HepG2 (cell line): ENCODE results near the gene ME2. TPM values are rescaled to one million over a fixed set of nuclear protein-coding genes. Genes with fewer than 3 reads are reported as not detected.

Source experiments
- ATAC-seq: fragments of 200-7000 bp; cut with Tn5 transposase; 3 replicates; pipeline ENCODE4 v1.9.1; 2020; ENCODE audit warnings: mild to moderate bottlenecking, moderate library complexity
- BruUV-seq: library from RNA; stranded (reverse); fragments of 400-500 nt; replicated peaks from 2 replicates; lab custom pipeline; 2021; lab: Mats Ljungman, UMichigan
- CTCF ChIA-PET: fragments of 300-600 bp; formaldehyde crosslinking; extraction: SDS; loops from one replicate; lab custom pipeline; 2021; ENCODE audit warnings: low total read pairs, inconsistent platforms, low intra/inter-chr PET ratio; lab: Yijun Ruan, JAX
- POLR2A ChIA-PET: fragments of 350-600 bp; sonication (Branson Sonifier 250); formaldehyde crosslinking; loops from one replicate; lab custom pipeline; 2020; ENCODE audit warnings: antibody characterized with exemption, inconsistent platforms; lab: Yijun Ruan, JAX
- DNase-seq: peaks from one replicate; pipeline ENCODE4 v3.0.0-alpha.2; 2015; ENCODE audit warnings: low spot score
- FAIRE-seq: peaks from 3 replicates; lab custom pipeline; 2011; peaks lifted over from hg19 to GRCh38; lab: Jason Lieb, UNC
- H2AFZ ChIP-seq: one replicate; pipeline ENCODE4 v1.6.1; 2011; ENCODE audit warnings: low read length, inconsistent platforms
- H3K27ac ChIP-seq: fragments of 300-600 bp; 3 replicates; pipeline ENCODE4 v1.8.0; 2011; ENCODE audit warnings: mixed run types, mild to moderate bottlenecking, mixed read lengths, low read length, inconsistent platforms; ENCODE audit not compliant: insufficient read depth; ENCODE audit errors: extremely low read length
- H3K27me3 ChIP-seq, 2 experiments: fragments of 200-600 bp in 1 of 2; 2 replicates in 1 of 2; 3 replicates in 1 of 2; pipeline versions ENCODE4 v1.6.0 to v1.8.0; 2011; ENCODE audit warnings: low read length in 2 of 2, mild to moderate bottlenecking in 2 of 2, moderate library complexity in 2 of 2, inconsistent platforms in 1 of 2; ENCODE audit not compliant: insufficient read depth in 2 of 2, control insufficient read depth in 1 of 2
- H3K36me3 ChIP-seq, 2 experiments: fragments of 200-600 bp in 1 of 2; replicated peaks in 1 of 2; 2 replicates in 1 of 2; 3 replicates in 1 of 2; pipeline versions ENCODE4 v1.5.1 to v1.8.0; 2011; ENCODE audit warnings: low read length in 2 of 2, inconsistent platforms in 1 of 2; ENCODE audit not compliant: insufficient read depth in 2 of 2, control insufficient read depth in 1 of 2
- H3K4me1 ChIP-seq: 2 replicates; pipeline ENCODE4 v1.5.1; 2012; ENCODE audit warnings: low read length, inconsistent platforms; ENCODE audit not compliant: insufficient read depth
- H3K4me2 ChIP-seq: 2 replicates; pipeline ENCODE4 v1.6.0; 2011; ENCODE audit warnings: low read depth, low read length, inconsistent platforms
- H3K4me3 ChIP-seq, 3 experiments: fragments of 200-600 bp in 1 of 3; sonication (generic), shearing (Covaris generic) in 1 of 3; replicated peaks in 1 of 3; 2 replicates each; pipeline ENCODE4 v1.5.1; 2011 to 2016; ENCODE audit warnings: low read length in 3 of 3, inconsistent platforms in 2 of 3, low read depth in 2 of 3, mild to moderate bottlenecking in 2 of 3, control low read depth in 1 of 3, mixed read lengths in 1 of 3; ENCODE audit not compliant: insufficient read depth in 1 of 3
- H3K79me2 ChIP-seq: one replicate; pipeline ENCODE4 v1.6.1; 2011; ENCODE audit warnings: low read length, inconsistent platforms; ENCODE audit not compliant: insufficient read depth
- H3K9ac ChIP-seq: 2 replicates; pipeline ENCODE4 v1.6.0; 2011; ENCODE audit warnings: mild to moderate bottlenecking, low read depth, low read length, inconsistent platforms; ENCODE audit not compliant: insufficient read depth
- H3K9me3 ChIP-seq: 2 replicates; pipeline ENCODE4 v1.5.1; 2012; ENCODE audit warnings: mild to moderate bottlenecking, low read length
- H4K20me1 ChIP-seq: 2 replicates; pipeline ENCODE4 v1.6.0; 2011; ENCODE audit warnings: inconsistent platforms, mild to moderate bottlenecking, low read length, moderate library complexity; ENCODE audit not compliant: insufficient read depth
- BCL6 ChIP-seq: IDR thresholded peaks from 2 replicates; pipeline ENCODE4 v1.6.1; 2016; ENCODE audit warnings: missing genetic modification reagents, missing compliant biosample characterization
- DNMT3B ChIP-seq: conservative IDR thresholded peaks from 2 replicates; pipeline ENCODE4 v1.6.1; 2016; ENCODE audit warnings: missing biosample characterization, control low read depth
- FIP1L1 ChIP-seq: fragments of 200-400 bp; formaldehyde crosslinking; IDR thresholded peaks from 2 replicates; pipeline ENCODE4 v1.6.1; 2018; ENCODE audit warnings: low read depth, mild to moderate bottlenecking, low read length, moderate library complexity, borderline replicate concordance; ENCODE audit not compliant: insufficient read depth
- HES4 ChIP-seq: sonication (generic); formaldehyde crosslinking; IDR thresholded peaks from 2 replicates; pipeline ENCODE4 v1.9.0; 2021; ENCODE audit warnings: mild to moderate bottlenecking, missing genetic modification reagents, borderline replicate concordance
- SALL1 ChIP-seq: sonication (generic); formaldehyde crosslinking; IDR thresholded peaks from 2 replicates; pipeline ENCODE4 v1.8.0; 2022; ENCODE audit warnings: mild to moderate bottlenecking, missing genetic modification reagents
- SETDB1 ChIP-seq: sonication (generic); formaldehyde crosslinking; IDR thresholded peaks from 2 replicates; pipeline ENCODE4 v1.5.1; 2020; ENCODE audit warnings: missing genetic modification reagents, mild to moderate bottlenecking, borderline replicate concordance
- SMC3 ChIP-seq: IDR thresholded peaks from 2 replicates; pipeline ENCODE4 v1.6.1; 2011; ENCODE audit warnings: low read length, improper control_type of control experiment
- SOX6 ChIP-seq, 2 experiments: fragments of 450-650 bp in 1 of 2; sonication (generic) in 1 of 2; formaldehyde crosslinking in 1 of 2; IDR thresholded peaks; 2 replicates each; pipeline versions ENCODE4 v1.4.0 to v1.6.1; 2017 to 2020; ENCODE audit warnings: antibody characterized with exemption in 1 of 2, mild to moderate bottlenecking in 1 of 2, missing genetic modification reagents in 1 of 2
- SP5 ChIP-seq: IDR thresholded peaks from 2 replicates; pipeline ENCODE4 v1.6.1; 2016; ENCODE audit warnings: low read depth, borderline replicate concordance
- TAF1 ChIP-seq: sonication (generic); formaldehyde crosslinking; IDR thresholded peaks from 2 replicates; pipeline ENCODE4 v1.4.0; 2020; ENCODE audit warnings: missing genetic modification reagents
- TCF7L2 ChIP-seq: IDR thresholded peaks from 2 replicates; pipeline ENCODE4 v1.6.1; 2011; ENCODE audit warnings: mild to moderate bottlenecking, low read depth, low read length, moderate library complexity
- TEAD2 ChIP-seq: sonication (generic); formaldehyde crosslinking; IDR thresholded peaks from 2 replicates; pipeline ENCODE4 v1.9.0; 2021; ENCODE audit warnings: missing genetic modification reagents
- YEATS4 ChIP-seq: sonication (generic); formaldehyde crosslinking; IDR thresholded peaks from 2 replicates; pipeline ENCODE4 v1.4.0; 2020; ENCODE audit warnings: missing genetic modification reagents, borderline replicate concordance
- ZNF235 ChIP-seq: sonication (generic); formaldehyde crosslinking; IDR thresholded peaks from 2 replicates; pipeline ENCODE4 v1.8.1; 2023; ENCODE audit warnings: mild to moderate bottlenecking, missing genetic modification reagents, borderline replicate concordance
- ZNF33A ChIP-seq: sonication (generic); formaldehyde crosslinking; IDR thresholded peaks from 2 replicates; pipeline ENCODE4 v1.5.1; 2020; ENCODE audit warnings: missing genetic modification reagents, mild to moderate bottlenecking, moderate library complexity, borderline replicate concordance
- ZNF550 ChIP-seq: sonication (generic); formaldehyde crosslinking; IDR thresholded peaks from 2 replicates; pipeline ENCODE4 v1.4.0; 2020; ENCODE audit warnings: mild to moderate bottlenecking, missing genetic modification reagents, borderline replicate concordance
- ZNF678 ChIP-seq: sonication (generic); formaldehyde crosslinking; IDR thresholded peaks from 2 replicates; pipeline ENCODE4 v1.4.0; 2020; ENCODE audit warnings: mild to moderate bottlenecking, missing genetic modification reagents
- WGBS: methylation state at CpG from one replicate; pipeline ENCODE4 v1.1.6; 2017; ENCODE audit warnings: low lambda C conversion rate; 5-methylcytosine and 5-hydroxymethylcytosine counted together
- in situ Hi-C: cut with HindIII; loops from 2 replicates; pipeline ENCODE4 v1.10.0; 2017; ENCODE audit warnings: low pct_unique_long_range_greater_than_20kb; ENCODE audit not compliant: extremely low pct_ligation_motif_present
- intact Hi-C: fragments of 100-400 bp; cut with micrococcal nuclease; formaldehyde crosslinking; loops from one replicate; pipeline ENCODE4 v1.10.0; 2022; ENCODE audit not compliant: unreplicated experiment
- polyA plus RNA-seq, 8 experiments: library from polyadenylated mRNA; depleted of rRNA in 3 of 8; stranded (reverse) in 7 of 8; unstranded in 1 of 8; fragments of >200 nt; fragmentation: Illumina TruSeq in 4 of 8; extraction: Trizol in 4 of 8; gene quantifications; 2 replicates each; pipeline versions ENCODE4 v1.2.1 to v1.2.3, GENCODE V29; 2011 to 2016; ENCODE audit warnings: low read depth in 4 of 8, missing spikeins in 1 of 8, mixed read lengths in 1 of 8; ENCODE audit not compliant: insufficient read depth in 1 of 8
- total RNA-seq, 5 experiments: library from RNA; depleted of rRNA; stranded (reverse); fragments of >200 nt; fragmentation: Illumina TruSeq; extraction: Trizol; gene quantifications; 2 replicates each; pipeline ENCODE4 v1.2.3, GENCODE V29; 2016; ENCODE audit warnings: low read depth in 1 of 5
- TF ChIP-seq, protein P1 (sequence below): sonication (generic); formaldehyde crosslinking; IDR thresholded peaks from 2 replicates; pipeline ENCODE4 v1.4.0; 2020; ENCODE audit warnings: mild to moderate bottlenecking, missing genetic modification reagents
- TF ChIP-seq, protein P2 (sequence below): sonication (generic); formaldehyde crosslinking; IDR thresholded peaks from 2 replicates; pipeline ENCODE4 v1.8.1; 2023; ENCODE audit warnings: mild to moderate bottlenecking, moderate library complexity, missing genetic modification reagents
- TF ChIP-seq, protein P3 (sequence below): sonication (generic); formaldehyde crosslinking; IDR thresholded peaks from 2 replicates; pipeline ENCODE4 v1.4.0; 2020; ENCODE audit warnings: missing genetic modification reagents

The ME2 gene
- total and polyA plus RNA-seq, 2 of the 13 experiments (the other 11 are each of a cell fraction or from before 2014, with no cell fraction given): 17.3 to 20.6 TPM

DNA sequence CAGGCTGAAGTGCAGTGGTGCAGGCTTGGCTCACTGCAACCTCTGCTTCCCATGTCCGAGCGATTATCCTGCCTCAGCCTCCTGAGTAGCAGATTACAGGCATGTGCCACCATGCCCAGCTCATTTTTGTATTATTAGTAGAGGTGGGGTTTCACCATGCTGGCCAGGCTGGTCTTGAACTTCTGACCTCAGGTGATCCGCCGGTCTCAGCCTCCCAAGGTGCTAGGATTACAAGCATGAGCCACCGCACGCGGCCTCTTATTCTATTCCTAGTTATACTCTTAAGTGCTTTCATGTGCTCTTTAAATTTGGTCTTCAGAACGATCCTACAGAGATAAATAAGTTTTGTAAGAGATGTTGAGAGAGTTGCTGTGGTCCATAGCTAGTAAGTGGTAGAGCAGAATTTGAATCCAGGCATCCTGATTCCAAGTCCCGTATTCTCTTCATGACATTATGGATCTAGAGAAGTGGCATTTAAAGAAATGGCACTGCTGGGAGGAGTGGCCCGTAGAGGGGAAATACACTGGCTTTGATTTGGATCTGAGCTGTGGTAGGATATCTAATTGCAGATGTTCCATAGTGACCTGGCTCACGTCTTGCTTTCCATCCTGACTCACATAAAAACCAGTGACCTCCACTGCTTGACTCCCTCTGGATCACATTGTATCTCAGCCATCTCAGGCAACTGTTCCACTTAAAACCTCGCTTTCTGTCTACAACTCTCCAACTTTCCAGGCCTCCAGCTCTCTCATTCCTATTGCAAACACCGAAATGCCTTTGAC, 22.8 kb upstream of the ME2 start:
- H3K9ac ChIP-seq: no peak overlapping the region
- FAIRE-seq (no peak), ATAC-seq (no peak), DNase-seq (no peak)
- BruUV-seq: no TSS peak
- H3K4me1 ChIP-seq: peaks cover 30% of the 10 kb centered on the region
- 78% methylated on average over 13 of the region's 13 CpGs for WGBS
- no peak overlapping the region for H3K27ac ChIP-seq
- TF ChIP-seq SOX6 (IDR thresholded peaks at IDR 0.05) (no peak), SOX6 (CRISPR knock-in tag; IDR thresholded peaks at IDR 0.05) (no peak), TAF1 (CRISPR knock-in tag) (no peak), SMC3 (no peak), ZNF235 (no peak), ZNF550 (CRISPR knock-in tag) (no peak), TEAD2 (no peak), DNMT3B (no peak), ZNF33A (CRISPR knock-in tag) (no peak), HES4 (CRISPR knock-in tag) (no peak), FIP1L1 (no peak), SP5 (CRISPR knock-in tag) (no peak), YEATS4 (no peak), BCL6 (CRISPR knock-in tag) (no peak), TCF7L2 (no peak), SETDB1 (CRISPR knock-in tag) (no peak), SALL1 (CRISPR knock-in tag) (no peak), ZNF678 (CRISPR knock-in tag) (no peak)
- TF ChIP-seq, protein P1, sequence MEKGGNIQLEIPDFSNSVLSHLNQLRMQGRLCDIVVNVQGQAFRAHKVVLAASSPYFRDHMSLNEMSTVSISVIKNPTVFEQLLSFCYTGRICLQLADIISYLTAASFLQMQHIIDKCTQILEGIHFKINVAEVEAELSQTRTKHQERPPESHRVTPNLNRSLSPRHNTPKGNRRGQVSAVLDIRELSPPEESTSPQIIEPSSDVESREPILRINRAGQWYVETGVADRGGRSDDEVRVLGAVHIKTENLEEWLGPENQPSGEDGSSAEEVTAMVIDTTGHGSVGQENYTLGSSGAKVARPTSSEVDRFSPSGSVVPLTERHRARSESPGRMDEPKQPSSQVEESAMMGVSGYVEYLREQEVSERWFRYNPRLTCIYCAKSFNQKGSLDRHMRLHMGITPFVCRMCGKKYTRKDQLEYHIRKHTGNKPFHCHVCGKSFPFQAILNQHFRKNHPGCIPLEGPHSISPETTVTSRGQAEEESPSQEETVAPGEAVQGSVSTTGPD (CRISPR knock-in tag): no peak
- TF ChIP-seq, protein P2, sequence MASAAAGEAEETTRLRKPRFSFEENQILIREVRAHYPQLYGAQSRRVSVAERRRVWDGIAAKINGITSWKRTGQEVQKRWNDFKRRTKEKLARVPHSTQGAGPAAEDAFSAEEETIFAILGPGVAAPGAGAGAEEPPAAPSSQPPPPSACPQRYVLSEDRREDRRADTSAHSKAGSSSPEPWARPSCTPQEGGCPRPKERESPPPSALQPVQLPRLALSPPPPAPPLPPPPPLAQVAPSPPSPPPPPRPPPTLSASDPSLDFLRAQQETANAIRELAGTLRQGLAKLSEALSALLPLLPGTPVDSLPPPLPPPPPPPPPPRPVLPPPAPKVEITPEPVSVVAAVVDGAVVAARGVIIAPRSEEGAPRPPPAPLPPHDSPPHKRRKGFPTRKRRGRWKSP (CRISPR knock-in tag): no peak
- TF ChIP-seq, protein P3, sequence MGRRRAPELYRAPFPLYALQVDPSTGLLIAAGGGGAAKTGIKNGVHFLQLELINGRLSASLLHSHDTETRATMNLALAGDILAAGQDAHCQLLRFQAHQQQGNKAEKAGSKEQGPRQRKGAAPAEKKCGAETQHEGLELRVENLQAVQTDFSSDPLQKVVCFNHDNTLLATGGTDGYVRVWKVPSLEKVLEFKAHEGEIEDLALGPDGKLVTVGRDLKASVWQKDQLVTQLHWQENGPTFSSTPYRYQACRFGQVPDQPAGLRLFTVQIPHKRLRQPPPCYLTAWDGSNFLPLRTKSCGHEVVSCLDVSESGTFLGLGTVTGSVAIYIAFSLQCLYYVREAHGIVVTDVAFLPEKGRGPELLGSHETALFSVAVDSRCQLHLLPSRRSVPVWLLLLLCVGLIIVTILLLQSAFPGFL (CRISPR knock-in tag): no peak
- in situ Hi-C loops (no loop called here), intact Hi-C loops (no loop called here)
- H3K79me2 ChIP-seq: no peaks in the 10 kb centered on the region
- CTCF ChIA-PET: no interaction called here
- H3K4me3 ChIP-seq: no peak overlapping the region
- no peaks in the 10 kb centered on the region for H3K27me3 ChIP-seq
- POLR2A ChIA-PET: no interaction called here
- no peaks in the 10 kb centered on the region for H4K20me1 ChIP-seq
- no peaks in the 10 kb centered on the region for H3K9me3 ChIP-seq
- no peaks in the 10 kb centered on the region for H3K36me3 ChIP-seq
- no peak overlapping the region for H2AFZ ChIP-seq
- H3K4me2 ChIP-seq: no peak overlapping the region
